GM10847 (cell line): ENCODE data around the gene ASIP.

Source experiments
- POLR2A ChIP-seq: IDR thresholded peaks from 2 replicates; pipeline ENCODE4 v1.6.1; 2011; ENCODE audit not compliant: insufficient read length; ENCODE audit errors: extremely low read depth

ASIP gene

GRCh38 chr20:34316196-34316814 is 75.1 kb downstream of the ASIP start:
- no peak for TF ChIP-seq POLR2A
